HG03175 (cell line): Measurements from ENCODE around the gene ANXA2.
A peak's percentile ranks its signal among the peaks of the same experiment; 100 is the strongest.
"Not testable (repeated sequence)": the region's sequence is repeated elsewhere in the genome, so short reads cannot be mapped to it uniquely, and the experiment has no call there.

ENCODE experiments used
- ATAC-seq: cut with Tn5 transposase; IDR thresholded peaks from one replicate; pipeline ENCODE4 v1.9.1; 2021; ENCODE audit warnings: mild to moderate bottlenecking, moderate library complexity; ENCODE audit not compliant: unreplicated experiment

Gene ANXA2

GRCh38 chr15:60397772-60398445 lies at the start of gene ANXA2:
ANXA2 (minus strand) TSS chr15:60397986; CDS start chr15:60386075, 11,911 bp downstream.
- ATAC-seq: peak; percentile 81

- ATAC-seq: no peak
Measured at GRCh38 chr15:60444289-60444912, 46.6 kb upstream of the ANXA2 start.

GRCh38 chr15:60442763-60443162 lies 45.0 kb upstream of the ANXA2 start:
- ATAC-seq: no peak

GRCh38 chr15:60442031-60442650 lies 44.4 kb upstream of the ANXA2 start:
- no peak for ATAC-seq

DNA sequence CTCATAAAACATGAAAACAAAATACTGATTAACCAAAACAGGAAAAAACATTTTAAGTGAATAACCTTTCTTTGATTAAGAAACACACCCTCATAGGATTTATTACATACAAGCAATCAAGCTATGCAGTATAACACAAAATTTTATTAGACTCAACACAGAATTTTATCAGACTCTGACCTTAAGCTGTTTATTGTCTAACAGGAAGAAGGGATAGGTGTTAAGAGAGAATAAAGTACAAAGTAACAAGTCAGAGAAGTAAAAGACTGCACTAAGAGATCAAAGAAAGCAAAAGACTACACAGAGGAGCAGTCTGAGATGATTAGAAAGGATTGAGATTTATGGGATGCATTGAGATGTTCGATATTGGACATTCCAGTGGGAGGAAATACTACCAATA lies 43.5 kb upstream of the ANXA2 start:
- no peak for ATAC-seq

- ATAC-seq: no peak
Measured at GRCh38 chr15:60438646-60439045, 40.9 kb upstream of the ANXA2 start.

DNA sequence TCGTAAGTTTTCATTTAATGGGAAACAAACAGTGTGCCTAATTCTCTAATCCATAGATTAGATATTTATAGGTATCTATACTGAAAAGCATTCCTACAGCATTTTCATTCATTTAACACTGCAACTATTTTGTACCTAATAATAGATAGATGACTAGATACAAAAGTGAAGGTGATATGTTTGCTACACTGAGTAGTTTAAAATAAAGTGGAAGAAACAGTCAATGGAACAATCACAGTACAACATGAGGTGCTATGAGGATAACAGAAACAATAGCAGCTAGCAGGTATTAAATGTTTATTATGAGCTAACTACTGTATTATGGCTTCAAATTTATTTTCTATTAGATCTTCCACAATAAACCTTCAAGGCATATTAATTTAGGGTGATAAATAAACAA lies 31.1 kb upstream of the ANXA2 start:
- ATAC-seq: no peak

DNA sequence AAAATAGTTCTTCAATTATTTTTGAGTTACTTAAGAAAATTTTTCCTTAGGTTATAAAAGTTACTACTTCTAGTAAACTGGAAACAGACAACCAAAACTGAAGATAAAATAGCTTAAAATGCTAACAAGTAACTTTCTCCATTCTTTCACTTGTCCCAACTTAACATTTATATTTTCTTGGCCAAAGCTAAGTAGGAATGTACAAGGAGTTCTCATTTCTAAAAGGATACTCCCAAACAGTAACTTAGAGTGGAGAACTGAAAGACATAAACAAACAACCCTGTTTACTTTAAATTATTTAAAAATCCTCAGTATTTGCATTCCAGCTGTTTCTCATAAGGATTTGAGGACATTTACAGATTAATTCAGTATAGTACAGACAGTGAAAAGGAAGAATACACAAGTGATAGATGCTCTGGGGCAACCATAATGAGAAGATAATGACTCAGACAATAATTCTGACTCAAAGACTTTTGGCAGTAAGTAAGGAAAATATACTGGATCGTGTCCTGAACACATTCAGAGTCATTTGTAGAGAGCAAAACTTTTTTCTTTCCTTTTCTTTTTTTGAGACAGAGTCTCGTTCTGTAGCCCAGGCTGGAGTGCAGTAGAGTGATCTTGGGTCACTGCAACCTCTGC lies 29.2 kb upstream of the ANXA2 start:
- ATAC-seq: no peak

DNA sequence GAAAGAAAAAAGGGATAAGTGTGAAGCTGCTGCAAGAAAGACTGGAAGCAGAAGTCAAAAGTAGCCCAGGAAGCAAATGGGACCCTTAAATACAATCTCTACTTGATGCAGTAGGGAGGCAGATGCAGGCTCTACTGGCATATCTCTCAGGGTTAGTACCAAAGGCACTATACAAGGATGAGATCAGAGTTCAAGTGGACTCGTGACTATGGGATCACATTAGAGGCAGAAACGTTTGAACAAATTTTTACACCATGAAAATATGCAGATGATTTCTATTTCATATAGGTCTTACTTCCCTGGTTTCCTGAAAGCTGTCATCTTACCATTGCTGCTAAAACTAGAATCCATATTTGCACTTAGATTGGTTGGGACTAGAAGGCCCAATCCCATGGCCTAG lies 27.7 kb upstream of the ANXA2 start:
- no peak for ATAC-seq

DNA sequence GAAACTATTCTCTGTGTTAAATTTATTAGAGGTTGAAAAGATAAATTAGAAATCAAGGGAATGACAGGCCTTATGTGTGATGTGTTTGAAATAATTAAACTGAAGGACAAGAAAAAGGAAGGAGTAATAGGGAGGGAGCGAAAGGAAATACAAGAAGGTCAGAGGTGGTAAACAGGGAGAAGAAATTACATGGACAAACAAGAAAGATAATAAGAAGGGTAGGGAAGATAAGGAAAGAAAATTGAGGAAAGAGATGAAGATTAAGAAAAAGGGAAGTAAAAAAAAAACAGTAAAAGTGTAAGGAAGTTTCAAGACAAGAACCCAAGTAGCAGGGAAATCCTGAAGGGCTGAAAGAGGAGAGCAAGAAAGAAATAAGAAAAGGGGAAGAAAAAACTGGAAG lies 26.2 kb upstream of the ANXA2 start:
- ATAC-seq: no peak

DNA sequence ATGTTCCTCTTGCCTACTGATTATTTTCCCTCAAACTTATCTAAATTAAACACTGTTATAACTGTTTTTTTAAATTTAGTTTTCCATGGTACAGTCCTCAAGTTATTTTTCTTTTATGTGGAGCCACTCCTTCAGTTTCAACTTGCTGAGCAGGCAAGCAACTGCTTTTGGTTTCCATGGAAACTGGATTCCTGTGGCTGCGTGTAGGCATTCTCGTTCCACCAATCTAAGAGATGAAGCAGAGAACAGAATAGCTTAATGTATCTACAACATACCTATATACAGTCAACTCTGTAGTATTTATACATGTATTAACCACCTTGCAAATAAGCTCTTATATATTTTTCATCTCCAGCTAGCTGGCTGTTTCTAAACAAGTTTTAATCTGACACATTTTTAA lies 25.8 kb upstream of the ANXA2 start:
- no peak for ATAC-seq

- ATAC-seq: no peak
Measured at GRCh38 chr15:60421544-60421943, 23.8 kb upstream of the ANXA2 start.

GRCh38 chr15:60420203-60420716 lies 22.5 kb upstream of the ANXA2 start:
- no peak for ATAC-seq

- no peak for ATAC-seq
Measured at GRCh38 chr15:60419753-60420152, 22.0 kb upstream of the ANXA2 start.

DNA sequence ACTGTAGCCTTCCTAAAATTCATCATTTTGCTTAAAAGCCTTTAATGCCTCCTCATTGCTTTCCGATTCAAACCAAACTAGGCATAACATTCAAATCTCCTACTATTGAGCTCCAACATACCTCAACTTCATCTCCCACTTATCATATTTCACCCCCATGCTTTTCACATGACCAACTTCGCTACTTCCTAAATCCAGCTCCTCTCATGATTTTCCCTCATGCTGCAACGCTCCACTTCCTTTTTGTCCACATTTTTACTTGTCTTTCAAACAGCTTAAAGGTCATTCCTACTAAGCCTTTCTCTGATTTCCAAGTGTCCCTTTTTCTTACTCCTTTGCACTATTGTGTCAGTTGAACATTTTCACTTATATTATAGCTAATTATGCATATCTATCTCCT lies 20.3 kb upstream of the ANXA2 start:
- no peak for ATAC-seq

- no peak for ATAC-seq
Measured at GRCh38 chr15:60417112-60417511, 19.3 kb upstream of the ANXA2 start.

DNA sequence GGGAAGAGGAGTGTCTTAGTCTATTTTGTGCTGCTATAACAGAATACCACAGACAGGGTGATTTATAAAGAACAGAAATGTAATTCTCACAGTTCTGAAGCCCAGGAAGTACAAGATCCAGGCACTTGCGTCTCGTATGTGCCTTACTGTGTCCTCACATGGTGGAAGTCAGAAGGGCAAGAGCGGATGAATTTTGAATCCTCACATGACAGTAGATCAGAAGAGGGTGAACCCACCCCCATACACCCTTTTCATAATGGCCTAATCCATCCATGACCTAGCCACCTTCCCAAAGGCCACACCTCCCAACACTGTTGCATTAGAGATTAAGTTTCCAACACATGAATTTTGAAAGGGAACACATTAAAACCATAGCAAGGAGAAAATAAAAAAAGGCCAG lies 18.7 kb upstream of the ANXA2 start:
- no peak for ATAC-seq

DNA sequence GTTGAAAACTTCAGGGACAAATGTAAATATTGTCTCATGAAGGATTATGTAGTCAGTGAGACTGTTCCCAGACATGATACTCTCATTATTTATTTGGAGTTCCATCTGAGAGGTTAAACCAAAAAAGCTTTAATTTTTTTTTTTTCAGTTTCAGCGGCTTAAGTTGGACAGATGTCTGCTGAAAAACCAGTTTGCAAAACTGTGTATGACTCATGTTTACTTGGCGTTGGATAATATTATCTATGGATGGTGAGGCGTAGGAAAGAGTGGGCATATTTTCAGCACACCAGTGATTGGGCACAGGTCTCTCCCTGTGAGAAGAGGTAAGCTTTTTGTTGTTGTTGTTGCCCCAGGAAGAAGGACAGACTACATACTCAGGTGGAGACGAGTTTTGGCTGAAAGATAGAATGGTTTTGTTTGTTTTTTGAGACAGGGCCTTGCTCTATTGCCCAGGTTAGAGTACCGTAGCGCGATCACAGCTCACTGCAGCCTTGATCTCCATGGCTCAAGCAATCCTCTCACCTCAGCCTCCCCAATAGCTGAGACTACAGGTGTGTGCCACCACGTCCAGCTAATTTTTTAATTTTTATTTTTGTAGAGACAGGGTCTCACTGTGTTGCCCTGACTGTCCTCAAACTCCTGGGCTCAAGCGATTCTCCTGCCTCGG lies 16.4 kb upstream of the ANXA2 start:
- ATAC-seq: no peak

GRCh38 chr15:60413231-60413824 lies 15.5 kb upstream of the ANXA2 start:
- ATAC-seq: no peak

DNA sequence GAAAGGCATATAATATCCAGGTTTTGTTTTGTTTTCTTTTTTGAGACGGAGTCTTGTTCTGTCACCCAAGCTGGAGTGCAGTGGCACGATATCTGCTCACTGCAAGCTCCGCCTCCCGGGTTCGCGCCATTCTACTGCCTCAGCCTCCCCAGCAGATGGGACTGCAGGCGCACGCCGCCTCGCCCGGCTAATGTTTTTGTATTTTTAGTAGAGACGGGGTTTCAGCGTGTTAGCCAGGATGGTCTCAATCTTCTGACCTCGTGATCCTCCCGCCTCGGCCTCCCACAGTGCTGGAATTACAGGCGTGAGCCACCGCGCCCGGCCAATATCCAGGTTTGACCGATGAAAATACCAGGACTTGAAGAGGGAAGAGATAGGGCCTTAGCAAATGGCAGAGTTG lies 15.0 kb upstream of the ANXA2 start:
- not testable (repeated sequence) for ATAC-seq
